ENCODE measurements around the gene SLC22A16.

GRCh38 chr6:110491299-110491643 lies 14.9 kb upstream of the SLC22A16 start:
- no peak for TF ChIP-seq CTCF (IDR thresholded peaks at IDR 0.05 in 4 of 5, conservative IDR thresholded peaks at IDR 0.05 in 1 of 5)
- no peak for TF ChIP-seq POLR2A (IDR thresholded peaks at IDR 0.05)

Measured in gastrocnemius medialis (tissue), 4 donors.